ENCODE data around the gene SERINC2.

Gene SERINC2

GRCh38 chr1:31444725-31445448, 31.9 kb downstream of the SERINC2 start:
- Mint-ChIP-seq H3K27ac (no peak overlapping the region), H3K9me3 (no peaks in the 10 kb centered on the region), H3K27me3 (ENCODE audit: low read depth) (peaks cover 16% of the 10 kb centered on the region), H3K4me3 (no peak overlapping the region), H3K36me3 (ENCODE audit: low read depth) (no peaks in the 10 kb centered on the region), H3K4me1 (no peaks in the 10 kb centered on the region)
- no peak for TF ChIP-seq CTCF (IDR thresholded peaks at IDR 0.05; ENCODE audit: unreplicated experiment in 3 of 3)

GRCh38 chr1:31445951-31446350, 32.9 kb downstream of the SERINC2 start:
- TF ChIP-seq CTCF (IDR thresholded peaks at IDR 0.05; ENCODE audit: unreplicated experiment in 3 of 3), result no peak
- peaks cover 16% of the 10 kb centered on the region for H3K27me3 Mint-ChIP-seq (ENCODE audit: low read depth)
- H3K9me3 Mint-ChIP-seq, result peaks cover 6% of the 10 kb centered on the region
- no peaks in the 10 kb centered on the region for H3K36me3 Mint-ChIP-seq (ENCODE audit: low read depth)
- H3K4me1 Mint-ChIP-seq, result no peaks in the 10 kb centered on the region
- no peak overlapping the region for H3K4me3 Mint-ChIP-seq
- no peak overlapping the region for H3K27ac Mint-ChIP-seq

- H3K9me3 Mint-ChIP-seq, result peaks cover 12% of the 10 kb centered on the region
- no peak overlapping the region for H3K4me3 Mint-ChIP-seq
- H3K27ac Mint-ChIP-seq, result no peak overlapping the region
- H3K36me3 Mint-ChIP-seq (ENCODE audit: low read depth), result no peaks in the 10 kb centered on the region
- TF ChIP-seq CTCF (IDR thresholded peaks at IDR 0.05; ENCODE audit: unreplicated experiment in 3 of 3), result no peak
- no peaks in the 10 kb centered on the region for H3K4me1 Mint-ChIP-seq
- peaks cover 16% of the 10 kb centered on the region for H3K27me3 Mint-ChIP-seq (ENCODE audit: low read depth)
These were observed 34.2 kb downstream of the SERINC2 start for GRCh38 chr1:31447210-31447609.

- H3K27ac Mint-ChIP-seq, result no peak overlapping the region
- no peak for TF ChIP-seq CTCF (IDR thresholded peaks at IDR 0.05; ENCODE audit: unreplicated experiment in 3 of 3)
- peaks cover 17% of the 10 kb centered on the region for H3K27me3 Mint-ChIP-seq (ENCODE audit: low read depth)
- H3K9me3 Mint-ChIP-seq, result peaks cover 49% of the 10 kb centered on the region
- H3K4me3 Mint-ChIP-seq, result no peak overlapping the region
- no peaks in the 10 kb centered on the region for H3K4me1 Mint-ChIP-seq
- no peaks in the 10 kb centered on the region for H3K36me3 Mint-ChIP-seq (ENCODE audit: low read depth)
These were observed 40.5 kb downstream of the SERINC2 start for GRCh38 chr1:31453384-31454079.

GRCh38 chr1:31458287-31458896, 45.4 kb downstream of the SERINC2 start:
- Mint-ChIP-seq H3K4me3 (no peak overlapping the region), H3K9me3 (peaks cover 45% of the 10 kb centered on the region), H3K27me3 (ENCODE audit: low read depth) (peaks cover 29% of the 10 kb centered on the region), H3K4me1 (peaks cover 6% of the 10 kb centered on the region), H3K27ac (no peak overlapping the region), H3K36me3 (ENCODE audit: low read depth) (no peaks in the 10 kb centered on the region)
- TF ChIP-seq CTCF (IDR thresholded peaks at IDR 0.05; ENCODE audit: unreplicated experiment in 3 of 3), result no peak

All from nephron (organoid).